Keratinocyte (primary cell): ENCODE measurements around the gene IFITM10.

Source experiments
- EZH2 ChIP-seq: IDR thresholded peaks from one replicate; pipeline ENCODE4 v1.6.1; 2012; ENCODE audit warnings: inconsistent platforms, mild to moderate bottlenecking, low read length, moderate library complexity
- TF ChIP-seq, protein P1 (sequence below), 3 experiments: IDR thresholded peaks in 1 of 3; conservative IDR thresholded peaks in 1 of 3; optimal IDR thresholded peaks in 1 of 3; 2 replicates in 2 of 3; 3 replicates in 1 of 3; pipeline versions ENCODE3 to v1.5.1; 2011; ENCODE audit warnings: low read length in 3 of 3, mild to moderate bottlenecking in 3 of 3, moderate library complexity in 2 of 3, control low read depth in 1 of 3, inconsistent platforms in 1 of 3; ENCODE audit not compliant: insufficient read depth in 2 of 3; ENCODE audit errors: extremely low read depth in 1 of 3

DNA sequence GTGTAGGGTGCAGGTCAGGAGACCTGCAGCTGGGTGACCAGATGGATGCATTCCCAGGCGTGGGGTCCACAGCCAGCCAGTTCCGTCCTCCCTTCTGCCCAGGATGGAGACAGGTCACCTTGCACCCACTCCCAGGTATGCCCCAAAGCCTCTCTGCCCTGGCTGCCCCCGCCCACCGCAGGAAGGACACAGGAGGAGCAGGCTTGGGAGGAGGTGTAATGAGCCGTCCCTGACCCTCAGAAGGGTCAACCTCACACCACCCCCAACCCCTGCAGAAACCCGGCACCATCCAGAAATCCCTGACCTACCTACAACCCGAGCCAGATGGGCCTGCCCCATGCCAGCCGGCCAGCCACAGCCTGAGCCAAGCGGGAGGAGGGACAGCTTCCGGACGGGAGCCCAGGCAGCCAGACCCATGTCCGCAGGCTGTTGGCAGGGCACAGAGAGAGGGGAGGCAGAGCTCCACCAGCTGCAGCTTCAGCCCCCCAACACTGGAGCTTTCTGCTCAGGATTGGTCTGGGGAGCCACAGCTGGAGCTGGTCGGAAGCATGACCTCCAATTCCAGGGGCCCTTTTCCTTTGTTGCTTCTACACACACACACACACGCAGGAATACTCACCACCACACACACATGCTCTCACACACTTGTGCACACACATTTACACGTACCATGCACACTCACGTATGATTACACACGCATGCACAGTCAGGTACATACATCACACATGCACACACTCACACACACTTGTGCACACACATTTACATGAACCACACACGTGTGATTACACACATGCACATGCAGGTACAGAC, 5.3 kb downstream of the IFITM10 start:
- TF ChIP-seq, protein P1, sequence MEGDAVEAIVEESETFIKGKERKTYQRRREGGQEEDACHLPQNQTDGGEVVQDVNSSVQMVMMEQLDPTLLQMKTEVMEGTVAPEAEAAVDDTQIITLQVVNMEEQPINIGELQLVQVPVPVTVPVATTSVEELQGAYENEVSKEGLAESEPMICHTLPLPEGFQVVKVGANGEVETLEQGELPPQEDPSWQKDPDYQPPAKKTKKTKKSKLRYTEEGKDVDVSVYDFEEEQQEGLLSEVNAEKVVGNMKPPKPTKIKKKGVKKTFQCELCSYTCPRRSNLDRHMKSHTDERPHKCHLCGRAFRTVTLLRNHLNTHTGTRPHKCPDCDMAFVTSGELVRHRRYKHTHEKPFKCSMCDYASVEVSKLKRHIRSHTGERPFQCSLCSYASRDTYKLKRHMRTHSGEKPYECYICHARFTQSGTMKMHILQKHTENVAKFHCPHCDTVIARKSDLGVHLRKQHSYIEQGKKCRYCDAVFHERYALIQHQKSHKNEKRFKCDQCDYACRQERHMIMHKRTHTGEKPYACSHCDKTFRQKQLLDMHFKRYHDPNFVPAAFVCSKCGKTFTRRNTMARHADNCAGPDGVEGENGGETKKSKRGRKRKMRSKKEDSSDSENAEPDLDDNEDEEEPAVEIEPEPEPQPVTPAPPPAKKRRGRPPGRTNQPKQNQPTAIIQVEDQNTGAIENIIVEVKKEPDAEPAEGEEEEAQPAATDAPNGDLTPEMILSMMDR (optimal IDR thresholded peaks at IDR 0.05 in 1 of 3, IDR thresholded peaks at IDR 0.05 in 1 of 3, conservative IDR thresholded peaks at IDR 0.05 in 1 of 3; ENCODE audit: extremely low read depth in 1 of 3, insufficient read depth in 2 of 3, low read length in 3 of 3) = no peak
- no peak for TF ChIP-seq EZH2
